ENCODE data around the gene PPP1R8. TPM values are rescaled to one million over a fixed set of nuclear protein-coding genes. Genes with fewer than 3 reads are reported as not detected.
"Not testable (repeated sequence)": the region's sequence is repeated elsewhere in the genome, so short reads cannot be mapped to it uniquely, and the experiment has no call there.

Gene PPP1R8
- total and polyA plus RNA-seq, 9 donors: 24.9 to 49.0 (median 37.4) TPM

GRCh38 chr1:27806758-27807157 is 23.8 kb upstream of the PPP1R8 start:
- TF ChIP-seq EP300 (IDR thresholded peaks at IDR 0.05) (no peak), CTCF (IDR thresholded peaks at IDR 0.05) (no peak), POLR2A (IDR thresholded peaks at IDR 0.05) (no peak)
- 91 to 92% (median 92%) methylated on average over 7 of the region's 7 CpGs for WGBS, 3 donors
- no peak for DNase-seq
- H3K4me3 ChIP-seq: no peak overlapping the region
- no peak overlapping the region for H3K27ac ChIP-seq
- H3K36me3 ChIP-seq: no peaks in the 10 kb centered on the region
- no peaks in the 10 kb centered on the region for H3K27me3 ChIP-seq
- H3K9me3 ChIP-seq: no peaks in the 10 kb centered on the region
- intact Hi-C loops (cut with DNase I): no loop called here
- H3K4me1 ChIP-seq (ENCODE audit: insufficient read depth): no peaks in the 10 kb centered on the region

- no peak for TF ChIP-seq POLR2A (IDR thresholded peaks at IDR 0.05)
- TF ChIP-seq EP300 (IDR thresholded peaks at IDR 0.05): no peak
- TF ChIP-seq CTCF (IDR thresholded peaks at IDR 0.05): no peak
- intact Hi-C loops (cut with DNase I): no loop called here
- Histone ChIP-seq H3K36me3 (no peaks in the 10 kb centered on the region), H3K4me1 (ENCODE audit: insufficient read depth) (no peaks in the 10 kb centered on the region), H3K9me3 (no peaks in the 10 kb centered on the region), H3K27ac (no peak overlapping the region), H3K27me3 (no peaks in the 10 kb centered on the region), H3K4me3 (no peak overlapping the region)
- DNase-seq: no peak
- 68 to 72% (median 69%) methylated on average over 2 of the region's 2 CpGs for WGBS, 3 donors
These were observed 23.2 kb upstream of the PPP1R8 start for GRCh38 chr1:27807385-27807784.

- H3K27me3 ChIP-seq; H3K4me3 ChIP-seq; H3K4me1 ChIP-seq (ENCODE audit: insufficient read depth); H3K27ac ChIP-seq; H3K9me3 ChIP-seq; DNase-seq; H3K36me3 ChIP-seq; intact Hi-C loops (cut with DNase I): not testable (repeated sequence)
- 94 to 96% (median 95%) methylated on average over 3 of the region's 3 CpGs for WGBS, 3 donors
These were observed 22.5 kb upstream of the PPP1R8 start for GRCh38 chr1:27808131-27808530.

DNA sequence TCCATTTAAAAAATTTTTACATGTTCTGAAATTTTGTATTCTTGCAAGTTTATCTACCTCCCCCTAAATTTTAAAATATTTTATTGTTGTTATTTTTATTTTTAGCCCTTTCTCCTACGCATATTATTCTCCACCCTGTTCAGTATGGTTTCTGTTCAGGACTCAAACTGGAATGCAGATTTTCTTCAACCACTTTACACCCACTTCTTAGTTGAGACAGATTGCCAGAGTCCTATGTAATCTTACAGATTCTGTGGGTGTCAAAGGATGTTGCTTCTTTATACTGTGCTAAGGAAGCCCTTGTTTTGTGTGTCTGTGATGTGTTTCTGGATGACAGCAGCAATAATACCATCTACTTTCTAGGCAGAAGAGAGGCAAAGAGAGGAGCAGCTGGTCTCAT is 20.7 kb upstream of the PPP1R8 start:
- no peaks in the 10 kb centered on the region for H3K4me1 ChIP-seq (ENCODE audit: insufficient read depth)
- H3K9me3 ChIP-seq: no peaks in the 10 kb centered on the region
- intact Hi-C loops (cut with DNase I): no loop called here
- H3K36me3 ChIP-seq: no peaks in the 10 kb centered on the region
- no peak overlapping the region for H3K27ac ChIP-seq
- no peak for DNase-seq
- 39 to 66% (median 44%) methylated on average over 1 of the region's 1 CpG for WGBS, 3 donors
- no peak for TF ChIP-seq CTCF (IDR thresholded peaks at IDR 0.05)
- no peak for TF ChIP-seq EP300 (IDR thresholded peaks at IDR 0.05)
- no peak for TF ChIP-seq POLR2A (IDR thresholded peaks at IDR 0.05)
- no peaks in the 10 kb centered on the region for H3K27me3 ChIP-seq
- no peak overlapping the region for H3K4me3 ChIP-seq

- no peaks in the 10 kb centered on the region for H3K36me3 ChIP-seq
- H3K27me3 ChIP-seq: no peaks in the 10 kb centered on the region
- 89 to 92% (median 90%) methylated on average over 6 of the region's 6 CpGs for WGBS, 3 donors
- no peak overlapping the region for H3K27ac ChIP-seq
- no peak for TF ChIP-seq EP300 (IDR thresholded peaks at IDR 0.05)
- no peak for TF ChIP-seq POLR2A (IDR thresholded peaks at IDR 0.05)
- no peak for DNase-seq
- intact Hi-C loops (cut with DNase I): no loop called here
- no peaks in the 10 kb centered on the region for H3K4me1 ChIP-seq (ENCODE audit: insufficient read depth)
- H3K4me3 ChIP-seq: no peak overlapping the region
- H3K9me3 ChIP-seq: no peaks in the 10 kb centered on the region
These were observed 18.7 kb upstream of the PPP1R8 start for GRCh38 chr1:27811741-27812500.

Data from ovary (tissue), 9 donors.